GM23338 (cell line): ENCODE measurements around the gene AKAP13.

ENCODE experiments used
- CREB1 ChIP-seq: fragments of 250-450 bp; sonication (Bioruptor Pico); IDR thresholded peaks from 2 replicates; pipeline ENCODE4 v1.5.0; 2020; ENCODE audit warnings: low read depth, mild to moderate bottlenecking, moderate library complexity
- CTCF ChIP-seq, 2 experiments: fragments of 200-600 bp in 1 of 2; sonication (generic) in 1 of 2; conservative IDR thresholded peaks; 2 replicates each; pipeline versions ENCODE4 v1.5.1 to v1.6.1; 2016 to 2017; ENCODE audit warnings: antibody characterized with exemption in 2 of 2, low read depth in 2 of 2, mild to moderate bottlenecking in 2 of 2, moderate library complexity in 1 of 2
- ETS1 ChIP-seq: IDR thresholded peaks from 2 replicates; pipeline ENCODE4 v1.6.1; 2016; ENCODE audit warnings: antibody characterized with exemption
- EZH2 ChIP-seq: fragments of 200-600 bp; sonication (generic); IDR thresholded peaks from one replicate; pipeline ENCODE4 v1.8.0; 2017; ENCODE audit warnings: antibody characterized with exemption, mild to moderate bottlenecking, low read depth; ENCODE audit not compliant: unreplicated experiment
- EZH2phosphoT487 ChIP-seq: fragments of 200-600 bp; sonication (generic); IDR thresholded peaks from one replicate; pipeline ENCODE4 v1.8.1; 2018; ENCODE audit warnings: antibody characterized with exemption; ENCODE audit not compliant: unreplicated experiment
- JUNB ChIP-seq: IDR thresholded peaks from one replicate; pipeline ENCODE4 v1.6.1; 2016; ENCODE audit warnings: antibody characterized with exemption; ENCODE audit not compliant: unreplicated experiment
- NANOG ChIP-seq: IDR thresholded peaks from 2 replicates; pipeline ENCODE4 v1.6.1; 2016; ENCODE audit warnings: antibody characterized with exemption, borderline replicate concordance
- POLR2AphosphoS5 ChIP-seq: IDR thresholded peaks from 2 replicates; pipeline ENCODE4 v1.6.1; 2016; ENCODE audit warnings: antibody characterized with exemption, low read depth
- REST ChIP-seq: IDR thresholded peaks from one replicate; pipeline ENCODE4 v1.6.1; 2018; ENCODE audit warnings: antibody characterized with exemption; ENCODE audit not compliant: unreplicated experiment
- STAT1 ChIP-seq: IDR thresholded peaks from one replicate; pipeline ENCODE4 v1.6.1; 2016; ENCODE audit warnings: antibody characterized with exemption; ENCODE audit not compliant: unreplicated experiment
- ZNF114 ChIP-seq: fragments of 250-450 bp; sonication (Bioruptor Pico); IDR thresholded peaks from 2 replicates; pipeline ENCODE4 v1.5.0; 2020; ENCODE audit warnings: mild to moderate bottlenecking, moderate library complexity
- ZNF331 ChIP-seq: fragments of 250-450 bp; sonication (Bioruptor Pico); IDR thresholded peaks from 2 replicates; pipeline ENCODE4 v1.5.0; 2020; ENCODE audit warnings: low read depth, mild to moderate bottlenecking, moderate library complexity

GRCh38 chr15:85795337-85796305 is 415.2 kb downstream of the AKAP13 start:
- no peak for TF ChIP-seq CTCF (conservative IDR thresholded peaks at IDR 0.05; ENCODE audit: low read depth in 2 of 2)
- no peak for TF ChIP-seq EZH2phosphoT487
- no peak for TF ChIP-seq REST
- no peak for TF ChIP-seq NANOG
- no peak; the same call in 1 of the 2 replicates for TF ChIP-seq POLR2AphosphoS5
- TF ChIP-seq EZH2, result no peak
- no peak for TF ChIP-seq CREB1 (CRISPR knock-in tag)
- TF ChIP-seq JUNB, result no peak
- no peak for TF ChIP-seq ETS1
- TF ChIP-seq STAT1, result no peak
- TF ChIP-seq ZNF331 (CRISPR knock-in tag), result no peak
- TF ChIP-seq ZNF114 (CRISPR knock-in tag), result no peak
